GM12872 (cell line): Measurements from ENCODE around the gene DLG5.

ENCODE experiments used
- CTCF ChIP-seq: IDR thresholded peaks from 3 replicates; pipeline ENCODE4 v1.5.1; 2011; ENCODE audit warnings: low read depth, mild to moderate bottlenecking, low read length, moderate library complexity; ENCODE audit not compliant: insufficient read depth

Gene DLG5

GRCh38 chr10:77961668-77962067 lies 35.1 kb upstream of the DLG5 start:
- no peak for TF ChIP-seq CTCF

- no peak for TF ChIP-seq CTCF
Measured at GRCh38 chr10:77960829-77961329, 34.3 kb upstream of the DLG5 start.

- no peak for TF ChIP-seq CTCF
Measured at GRCh38 chr10:77959887-77960455, 33.4 kb upstream of the DLG5 start.

- TF ChIP-seq CTCF: no peak
Measured at GRCh38 chr10:77959384-77959783, 32.8 kb upstream of the DLG5 start.

- no peak for TF ChIP-seq CTCF
Measured at GRCh38 chr10:77955136-77955535, 28.6 kb upstream of the DLG5 start.

- TF ChIP-seq CTCF: no peak
Measured at GRCh38 chr10:77949167-77949566, 22.6 kb upstream of the DLG5 start.

GRCh38 chr10:77946084-77946483 lies 19.5 kb upstream of the DLG5 start:
- TF ChIP-seq CTCF: no peak
